SK-N-SH treated with all-trans-retinoic acid at 6 μM for 48 hours (cell line): ENCODE measurements around the gene CDHR3.

Experiments
- ATAC-seq: fragments of 200-7000 bp; cut with Tn5 transposase; 3 replicates; pipeline ENCODE4 v1.9.1; 2020; ENCODE audit warnings: mild to moderate bottlenecking, moderate library complexity
- ARNTL ChIP-seq: fragments of 450-650 bp; formaldehyde crosslinking; IDR thresholded peaks from 2 replicates; pipeline ENCODE4 v1.5.0; 2020; ENCODE audit warnings: low read depth, mild to moderate bottlenecking, moderate library complexity, borderline replicate concordance
- BACH2 ChIP-seq: fragments of 250-450 bp; sonication (Bioruptor Pico); IDR thresholded peaks from 2 replicates; pipeline ENCODE4 v1.9.0; 2021; ENCODE audit warnings: mild to moderate bottlenecking, borderline replicate concordance
- CSDC2 ChIP-seq: fragments of 250-450 bp; sonication (Bioruptor Pico); IDR thresholded peaks from 2 replicates; pipeline ENCODE4 v1.5.0; 2020; ENCODE audit warnings: mild to moderate bottlenecking, moderate library complexity
- ESRRG ChIP-seq: fragments of 250-450 bp; sonication (Bioruptor Pico); IDR thresholded peaks from 2 replicates; pipeline ENCODE4 v1.6.1; 2021; ENCODE audit warnings: mild to moderate bottlenecking
- GLIS3 ChIP-seq: fragments of 250-450 bp; sonication (Bioruptor Pico); IDR thresholded peaks from 2 replicates; pipeline ENCODE4 v1.5.0; 2020; ENCODE audit warnings: mild to moderate bottlenecking, moderate library complexity
- ISL1 ChIP-seq: fragments of 250-450 bp; sonication (Bioruptor Pico); IDR thresholded peaks from 2 replicates; pipeline ENCODE4 v2.1.2; 2022; ENCODE audit warnings: mild to moderate bottlenecking, moderate library complexity
- OSR1 ChIP-seq: fragments of 250-450 bp; sonication (Bioruptor Pico); IDR thresholded peaks from 2 replicates; pipeline ENCODE4 v1.8.0; 2022; ENCODE audit warnings: moderate library complexity, mild to moderate bottlenecking, inconsistent platforms
- PPARA ChIP-seq: fragments of 250-450 bp; sonication (Bioruptor Pico); IDR thresholded peaks from 2 replicates; pipeline ENCODE4 v1.5.0; 2020; ENCODE audit warnings: mild to moderate bottlenecking, borderline replicate concordance
- RARB ChIP-seq: fragments of 250-450 bp; sonication (Bioruptor Pico); IDR thresholded peaks from 2 replicates; pipeline ENCODE4 v1.8.0; 2021; ENCODE audit warnings: mild to moderate bottlenecking, moderate library complexity
- SNAI2 ChIP-seq: fragments of 250-450 bp; sonication (Bioruptor Pico); IDR thresholded peaks from 2 replicates; pipeline ENCODE4 v1.5.0; 2020; ENCODE audit warnings: mild to moderate bottlenecking, moderate library complexity
- TCF4 ChIP-seq: fragments of 250-450 bp; sonication (Bioruptor Pico); IDR thresholded peaks from 2 replicates; pipeline ENCODE4 v1.8.0; 2021; ENCODE audit warnings: mild to moderate bottlenecking, moderate library complexity, borderline replicate concordance
- TOX ChIP-seq: fragments of 250-450 bp; sonication (Bioruptor Pico); IDR thresholded peaks from 2 replicates; pipeline ENCODE4 v1.8.0; 2021; ENCODE audit warnings: mild to moderate bottlenecking, moderate library complexity, borderline replicate concordance
- ZC3H10 ChIP-seq: fragments of 250-450 bp; sonication (Bioruptor Pico); IDR thresholded peaks from 2 replicates; pipeline ENCODE4 v1.5.1; 2021; ENCODE audit warnings: mild to moderate bottlenecking, moderate library complexity
- ZFP3 ChIP-seq: fragments of 250-450 bp; sonication (Bioruptor Pico); IDR thresholded peaks from 2 replicates; pipeline ENCODE4 v1.5.0; 2020; ENCODE audit warnings: mild to moderate bottlenecking, moderate library complexity
- ZNF565 ChIP-seq: fragments of 450-650 bp; formaldehyde crosslinking; conservative IDR thresholded peaks from 2 replicates; pipeline ENCODE4 v1.5.0; 2020; ENCODE audit warnings: low read depth, mild to moderate bottlenecking, moderate library complexity
- ZNF70 ChIP-seq: fragments of 450-650 bp; formaldehyde crosslinking; IDR thresholded peaks from 2 replicates; pipeline ENCODE4 v1.5.0; 2020; ENCODE audit warnings: mild to moderate bottlenecking, moderate library complexity
- TF ChIP-seq, protein P1 (sequence below): fragments of 250-450 bp; sonication (Bioruptor Pico); IDR thresholded peaks from 2 replicates; pipeline ENCODE4 v1.5.0; 2020; ENCODE audit warnings: mild to moderate bottlenecking, moderate library complexity
- TF ChIP-seq, protein P2 (sequence below): fragments of 250-450 bp; sonication (Bioruptor Pico); IDR thresholded peaks from 2 replicates; pipeline ENCODE4 v1.8.0; 2021; ENCODE audit warnings: low read depth, mild to moderate bottlenecking, moderate library complexity, borderline replicate concordance
- TF ChIP-seq, protein P3 (sequence below): fragments of 250-450 bp; sonication (Bioruptor Pico); IDR thresholded peaks from 2 replicates; pipeline ENCODE4 v1.5.1; 2020; ENCODE audit warnings: low read depth, mild to moderate bottlenecking, moderate library complexity
- TF ChIP-seq, protein P4 (sequence below): fragments of 250-450 bp; sonication (Bioruptor Pico); IDR thresholded peaks from 2 replicates; pipeline ENCODE4 v1.5.1; 2021; ENCODE audit warnings: mild to moderate bottlenecking, moderate library complexity

Gene CDHR3

DNA sequence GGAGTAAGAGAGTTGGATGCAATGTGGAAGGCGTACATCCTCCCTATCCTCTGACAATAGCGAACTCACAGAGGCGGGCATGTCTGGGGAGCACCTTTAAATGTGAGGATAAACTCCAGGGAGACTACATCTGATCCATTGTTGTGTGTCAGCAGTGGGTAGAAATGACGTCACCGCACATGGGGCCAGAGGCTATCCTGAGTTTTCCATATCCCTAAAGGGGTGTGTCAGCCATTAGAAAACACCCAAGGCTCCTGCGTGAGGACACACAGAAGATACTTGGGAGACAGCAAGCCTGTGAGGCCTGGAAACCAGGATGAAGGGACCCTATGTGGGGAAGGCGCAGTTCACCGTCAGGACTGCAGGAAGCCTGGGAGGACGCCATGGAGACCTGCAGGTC lies 17.2 kb upstream of the CDHR3 start (continued):
- TF ChIP-seq, protein P1, sequence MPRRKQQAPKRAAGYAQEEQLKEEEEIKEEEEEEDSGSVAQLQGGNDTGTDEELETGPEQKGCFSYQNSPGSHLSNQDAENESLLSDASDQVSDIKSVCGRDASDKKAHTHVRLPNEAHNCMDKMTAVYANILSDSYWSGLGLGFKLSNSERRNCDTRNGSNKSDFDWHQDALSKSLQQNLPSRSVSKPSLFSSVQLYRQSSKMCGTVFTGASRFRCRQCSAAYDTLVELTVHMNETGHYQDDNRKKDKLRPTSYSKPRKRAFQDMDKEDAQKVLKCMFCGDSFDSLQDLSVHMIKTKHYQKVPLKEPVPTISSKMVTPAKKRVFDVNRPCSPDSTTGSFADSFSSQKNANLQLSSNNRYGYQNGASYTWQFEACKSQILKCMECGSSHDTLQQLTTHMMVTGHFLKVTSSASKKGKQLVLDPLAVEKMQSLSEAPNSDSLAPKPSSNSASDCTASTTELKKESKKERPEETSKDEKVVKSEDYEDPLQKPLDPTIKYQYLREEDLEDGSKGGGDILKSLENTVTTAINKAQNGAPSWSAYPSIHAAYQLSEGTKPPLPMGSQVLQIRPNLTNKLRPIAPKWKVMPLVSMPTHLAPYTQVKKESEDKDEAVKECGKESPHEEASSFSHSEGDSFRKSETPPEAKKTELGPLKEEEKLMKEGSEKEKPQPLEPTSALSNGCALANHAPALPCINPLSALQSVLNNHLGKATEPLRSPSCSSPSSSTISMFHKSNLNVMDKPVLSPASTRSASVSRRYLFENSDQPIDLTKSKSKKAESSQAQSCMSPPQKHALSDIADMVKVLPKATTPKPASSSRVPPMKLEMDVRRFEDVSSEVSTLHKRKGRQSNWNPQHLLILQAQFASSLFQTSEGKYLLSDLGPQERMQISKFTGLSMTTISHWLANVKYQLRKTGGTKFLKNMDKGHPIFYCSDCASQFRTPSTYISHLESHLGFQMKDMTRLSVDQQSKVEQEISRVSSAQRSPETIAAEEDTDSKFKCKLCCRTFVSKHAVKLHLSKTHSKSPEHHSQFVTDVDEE, result no peak
- TF ChIP-seq CSDC2 (CRISPR knock-in tag), result no peak
- TF ChIP-seq RARB (CRISPR knock-in tag), result no peak
- TF ChIP-seq, all 23 proteins: peak for 0

DNA sequence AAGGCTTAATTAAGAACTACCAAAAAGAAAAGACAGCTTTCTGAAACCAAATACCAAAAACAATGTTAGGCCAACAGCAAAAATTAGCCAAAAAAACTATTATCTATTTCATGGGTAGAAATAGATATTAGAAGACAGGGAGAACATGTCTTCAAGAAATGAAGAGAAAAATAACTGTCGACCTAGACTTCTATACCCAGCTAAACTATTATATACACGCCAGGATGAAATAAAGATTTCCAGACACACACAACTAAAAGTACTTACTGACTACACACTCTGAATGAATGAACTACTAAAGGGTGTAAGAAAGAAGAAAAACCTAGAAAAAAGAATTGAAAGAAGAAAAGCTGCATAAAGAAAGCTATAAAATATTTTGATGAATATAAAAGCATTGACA lies 11.5 kb upstream of the CDHR3 start:
- TF ChIP-seq SNAI2 (CRISPR knock-in tag) (no peak), BACH2 (CRISPR knock-in tag) (no peak), ZC3H10 (CRISPR knock-in tag) (no peak), ESRRG (CRISPR knock-in tag) (no peak), ARNTL (CRISPR knock-in tag) (no peak), ISL1 (CRISPR knock-in tag) (no peak), CSDC2 (CRISPR knock-in tag) (no peak), RARB (CRISPR knock-in tag) (no peak), GLIS3 (CRISPR knock-in tag) (no peak), TOX (CRISPR knock-in tag) (no peak), ZNF565 (CRISPR knock-in tag) (no peak), ZFP3 (CRISPR knock-in tag) (no peak), OSR1 (CRISPR knock-in tag) (no peak), PPARA (CRISPR knock-in tag) (no peak), TCF4 (no peak)
- TF ChIP-seq, protein P2, sequence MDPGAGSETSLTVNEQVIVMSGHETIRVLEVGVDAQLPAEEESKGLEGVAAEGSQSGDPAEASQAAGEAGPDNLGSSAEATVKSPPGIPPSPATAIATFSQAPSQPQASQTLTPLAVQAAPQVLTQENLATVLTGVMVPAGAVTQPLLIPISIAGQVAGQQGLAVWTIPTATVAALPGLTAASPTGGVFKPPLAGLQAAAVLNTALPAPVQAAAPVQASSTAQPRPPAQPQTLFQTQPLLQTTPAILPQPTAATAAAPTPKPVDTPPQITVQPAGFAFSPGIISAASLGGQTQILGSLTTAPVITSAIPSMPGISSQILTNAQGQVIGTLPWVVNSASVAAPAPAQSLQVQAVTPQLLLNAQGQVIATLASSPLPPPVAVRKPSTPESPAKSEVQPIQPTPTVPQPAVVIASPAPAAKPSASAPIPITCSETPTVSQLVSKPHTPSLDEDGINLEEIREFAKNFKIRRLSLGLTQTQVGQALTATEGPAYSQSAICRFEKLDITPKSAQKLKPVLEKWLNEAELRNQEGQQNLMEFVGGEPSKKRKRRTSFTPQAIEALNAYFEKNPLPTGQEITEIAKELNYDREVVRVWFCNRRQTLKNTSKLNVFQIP (CRISPR knock-in tag), result no peak
- TF ChIP-seq, protein P3, sequence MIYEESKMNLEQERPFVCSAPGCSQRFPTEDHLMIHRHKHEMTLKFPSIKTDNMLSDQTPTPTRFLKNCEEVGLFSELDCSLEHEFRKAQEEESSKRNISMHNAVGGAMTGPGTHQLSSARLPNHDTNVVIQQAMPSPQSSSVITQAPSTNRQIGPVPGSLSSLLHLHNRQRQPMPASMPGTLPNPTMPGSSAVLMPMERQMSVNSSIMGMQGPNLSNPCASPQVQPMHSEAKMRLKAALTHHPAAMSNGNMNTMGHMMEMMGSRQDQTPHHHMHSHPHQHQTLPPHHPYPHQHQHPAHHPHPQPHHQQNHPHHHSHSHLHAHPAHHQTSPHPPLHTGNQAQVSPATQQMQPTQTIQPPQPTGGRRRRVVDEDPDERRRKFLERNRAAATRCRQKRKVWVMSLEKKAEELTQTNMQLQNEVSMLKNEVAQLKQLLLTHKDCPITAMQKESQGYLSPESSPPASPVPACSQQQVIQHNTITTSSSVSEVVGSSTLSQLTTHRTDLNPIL (CRISPR knock-in tag), result no peak
- TF ChIP-seq, protein P4, sequence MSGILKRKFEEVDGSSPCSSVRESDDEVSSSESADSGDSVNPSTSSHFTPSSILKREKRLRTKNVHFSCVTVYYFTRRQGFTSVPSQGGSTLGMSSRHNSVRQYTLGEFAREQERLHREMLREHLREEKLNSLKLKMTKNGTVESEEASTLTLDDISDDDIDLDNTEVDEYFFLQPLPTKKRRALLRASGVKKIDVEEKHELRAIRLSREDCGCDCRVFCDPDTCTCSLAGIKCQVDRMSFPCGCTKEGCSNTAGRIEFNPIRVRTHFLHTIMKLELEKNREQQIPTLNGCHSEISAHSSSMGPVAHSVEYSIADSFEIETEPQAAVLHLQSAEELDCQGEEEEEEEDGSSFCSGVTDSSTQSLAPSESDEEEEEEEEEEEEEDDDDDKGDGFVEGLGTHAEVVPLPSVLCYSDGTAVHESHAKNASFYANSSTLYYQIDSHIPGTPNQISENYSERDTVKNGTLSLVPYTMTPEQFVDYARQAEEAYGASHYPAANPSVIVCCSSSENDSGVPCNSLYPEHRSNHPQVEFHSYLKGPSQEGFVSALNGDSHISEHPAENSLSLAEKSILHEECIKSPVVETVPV, result no peak
- ATAC-seq, result no peak

DNA sequence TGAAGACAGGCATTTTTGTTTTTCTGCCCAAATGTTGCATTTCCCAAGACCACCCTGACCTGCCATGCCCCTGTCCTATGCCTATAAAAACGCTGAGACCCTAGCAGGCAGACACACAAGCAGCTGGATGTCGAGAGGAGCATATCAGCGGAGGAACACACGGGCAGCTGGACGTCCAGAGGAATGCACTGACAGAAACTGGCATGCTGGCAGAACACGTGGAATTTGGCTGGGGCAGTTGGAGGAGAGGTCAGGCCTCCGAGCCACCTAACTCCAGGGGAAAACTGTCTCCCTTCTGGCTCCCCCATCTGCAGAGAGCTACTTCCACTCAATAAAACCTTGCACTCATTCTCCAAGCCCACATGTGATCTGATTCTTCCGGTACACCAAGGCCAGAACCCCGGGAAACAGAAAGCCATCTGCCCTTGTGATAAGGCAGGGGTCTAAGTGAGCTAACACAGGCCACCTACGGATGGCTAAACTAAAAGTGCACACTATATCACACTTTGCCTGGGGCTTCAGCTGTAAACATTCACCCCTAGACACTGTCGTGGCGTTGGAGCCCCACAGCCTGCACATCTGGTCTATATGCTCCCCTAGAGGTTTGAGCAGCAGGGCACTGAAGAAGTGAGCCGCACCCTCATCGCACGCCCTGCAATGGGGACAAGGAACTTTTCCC lies 10.0 kb upstream of the CDHR3 start:
- no peak for ATAC-seq
- no peak for TF ChIP-seq GLIS3 (CRISPR knock-in tag)
- TF ChIP-seq ISL1 (CRISPR knock-in tag), result no peak
- no peak for TF ChIP-seq SNAI2 (CRISPR knock-in tag)
- no peak for TF ChIP-seq TOX (CRISPR knock-in tag)
- TF ChIP-seq, protein P1, result no peak
- TF ChIP-seq ZNF70 (CRISPR knock-in tag), result no peak
